H1 (cell line): ENCODE measurements around the gene NRXN3. TPM values are rescaled to one million over a fixed set of nuclear protein-coding genes. Genes with fewer than 3 reads are reported as not detected.

Source experiments
- CTCF ChIA-PET: fragments of 300-600 bp; sonication (Branson Sonifier 250); formaldehyde crosslinking; loops from one replicate; lab custom pipeline; 2021; ENCODE audit not compliant: partially characterized antibody; lab: Charles Lee
- POLR2A ChIA-PET: fragments of 300-600 bp; sonication (Branson Sonifier 250); formaldehyde crosslinking; loops from one replicate; lab custom pipeline; 2021; ENCODE audit warnings: inconsistent platforms; ENCODE audit not compliant: partially characterized antibody; lab: Charles Lee
- DNase-seq, 2 experiments: peaks; one replicate each; pipeline versions ENCODE4 v3.0.0 to v3.0.0-alpha.2; 2010 to 2022; ENCODE audit warnings: low spot score in 2 of 2, low read depth in 1 of 2, mixed read lengths in 1 of 2
- FAIRE-seq: peaks from 2 replicates; lab custom pipeline; 2011; peaks lifted over from hg19 to GRCh38; lab: Jason Lieb, UNC
- H2AFZ ChIP-seq: 2 replicates; pipeline ENCODE4 v1.8.1; 2012; ENCODE audit warnings: low read length, inconsistent platforms
- H2AK5ac ChIP-seq: 2 replicates; pipeline ENCODE4 v1.6.1; 2013; ENCODE audit warnings: low read depth, low read length
- H2BK120ac ChIP-seq: replicated peaks from 2 replicates; pipeline ENCODE3; 2013; ENCODE audit warnings: low read depth, low read length, inconsistent platforms
- H2BK12ac ChIP-seq: 2 replicates; pipeline ENCODE4 v1.6.1; 2013; ENCODE audit warnings: low read depth, low read length
- H2BK15ac ChIP-seq: 2 replicates; pipeline ENCODE4 v1.6.1; 2013; ENCODE audit warnings: low read length
- H2BK20ac ChIP-seq: 2 replicates; pipeline ENCODE4 v1.6.1; 2013; ENCODE audit warnings: low read length
- H2BK5ac ChIP-seq: 2 replicates; pipeline ENCODE4 v1.6.1; 2013; ENCODE audit warnings: low read depth, low read length
- H3K14ac ChIP-seq: 2 replicates; pipeline ENCODE4 v1.6.1; 2013; ENCODE audit warnings: inconsistent platforms; ENCODE audit not compliant: insufficient read length
- H3K18ac ChIP-seq: 2 replicates; pipeline ENCODE4 v1.6.1; 2013; ENCODE audit warnings: low read length; ENCODE audit errors: extremely low read depth
- H3K23ac ChIP-seq: 2 replicates; pipeline ENCODE4 v1.6.1; 2013; ENCODE audit warnings: inconsistent platforms; ENCODE audit not compliant: insufficient read length
- H3K23me2 ChIP-seq: 2 replicates; pipeline ENCODE4 v1.6.1; 2013; ENCODE audit warnings: low read depth, low read length
- H3K27ac ChIP-seq: 2 replicates; pipeline ENCODE4 v1.6.1; 2011; ENCODE audit warnings: low read depth, low read length, inconsistent platforms
- H3K27me3 ChIP-seq, 4 experiments: replicated peaks in 1 of 4; 1 replicate in 1 of 4; 2 replicates in 3 of 4; pipeline versions ENCODE4 v1.6.1 to v1.8.1; 2011 to 2013; ENCODE audit warnings: low read length in 3 of 4, mild to moderate bottlenecking in 3 of 4, inconsistent platforms in 2 of 4, mixed read lengths in 2 of 4, moderate library complexity in 1 of 4; ENCODE audit not compliant: control insufficient read depth in 3 of 4, insufficient read depth in 3 of 4; ENCODE audit errors: extremely low read depth in 1 of 4
- H3K36me3 ChIP-seq, 4 experiments: 2 replicates each; pipeline versions ENCODE4 v1.6.1 to v1.8.1; 2011 to 2013; ENCODE audit warnings: mild to moderate bottlenecking in 4 of 4, low read length in 3 of 4, moderate library complexity in 2 of 4, control low read depth in 1 of 4, inconsistent platforms in 1 of 4; ENCODE audit not compliant: insufficient read depth in 4 of 4, control insufficient read depth in 2 of 4
- H3K4ac ChIP-seq: replicated peaks from 2 replicates; pipeline ENCODE3; 2013; ENCODE audit warnings: low read length, low read depth, mixed read lengths, inconsistent platforms; ENCODE audit not compliant: insufficient read length
- H3K4me1 ChIP-seq, 4 experiments: replicated peaks in 1 of 4; 1 replicate in 1 of 4; 2 replicates in 3 of 4; pipeline versions ENCODE4 v1.6.1 to v1.8.1; 2011 to 2013; ENCODE audit warnings: low read length in 3 of 4, inconsistent platforms in 2 of 4, mixed read lengths in 1 of 4; ENCODE audit not compliant: insufficient read depth in 4 of 4, control insufficient read depth in 3 of 4
- H3K4me2 ChIP-seq, 2 experiments: 2 replicates each; pipeline versions ENCODE4 v1.6.1 to v1.8.1; 2011 to 2013; ENCODE audit warnings: low read depth in 2 of 2, low read length in 2 of 2, control low read depth in 1 of 2, inconsistent platforms in 1 of 2, mild to moderate bottlenecking in 1 of 2; ENCODE audit not compliant: insufficient read depth in 1 of 2
- H3K4me3 ChIP-seq, 4 experiments: fragments of 200-600, 300-600 bp in 1 of 4; sonication (generic), shearing (Covaris generic), sonication (Bioruptor Twin) in 1 of 4; 2 replicates each; pipeline versions ENCODE4 v1.5.1 to v1.8.1; 2011 to 2016; ENCODE audit warnings: low read length in 4 of 4, low read depth in 3 of 4, control low read depth in 2 of 4, inconsistent platforms in 2 of 4, mild to moderate bottlenecking in 2 of 4, mixed read lengths in 1 of 4, moderate library complexity in 1 of 4; ENCODE audit not compliant: insufficient read depth in 2 of 4; ENCODE audit errors: extremely low read depth in 1 of 4
- H3K56ac ChIP-seq: replicated peaks from 2 replicates; pipeline ENCODE3; 2013; ENCODE audit warnings: low read depth, mild to moderate bottlenecking, mixed read lengths, low read length, inconsistent platforms; ENCODE audit not compliant: insufficient read length
- H3K79me1 ChIP-seq: 2 replicates; pipeline ENCODE4 v1.6.1; 2013; ENCODE audit warnings: low read depth, low read length, control low read depth
- H3K79me2 ChIP-seq, 2 experiments: 2 replicates each; pipeline versions ENCODE4 v1.6.1 to v1.8.1; 2012 to 2013; ENCODE audit warnings: low read length in 2 of 2, mild to moderate bottlenecking in 2 of 2, inconsistent platforms in 1 of 2; ENCODE audit not compliant: insufficient read depth in 2 of 2, control insufficient read depth in 1 of 2
- H3K9ac ChIP-seq, 4 experiments: replicated peaks in 1 of 4; 1 replicate in 1 of 4; 2 replicates in 3 of 4; pipeline versions ENCODE4 v1.6.1 to v1.8.1; 2011 to 2013; ENCODE audit warnings: low read depth in 3 of 4, low read length in 3 of 4, control low read depth in 2 of 4, mild to moderate bottlenecking in 2 of 4, moderate library complexity in 2 of 4, inconsistent platforms in 1 of 4; ENCODE audit errors: extremely low read depth in 1 of 4
- H3K9me3 ChIP-seq, 2 experiments: 2 replicates each; pipeline versions ENCODE4 v1.6.1 to v1.8.1; 2012 to 2013; ENCODE audit warnings: mild to moderate bottlenecking in 2 of 2, moderate library complexity in 2 of 2, control low read depth in 1 of 2, inconsistent platforms in 1 of 2, low read depth in 1 of 2, low read length in 1 of 2, mixed read lengths in 1 of 2; ENCODE audit not compliant: insufficient read depth in 2 of 2
- H4K20me1 ChIP-seq, 2 experiments: replicated peaks in 1 of 2; 2 replicates each; pipeline versions ENCODE3 to v1.8.1; 2011 to 2013; ENCODE audit warnings: inconsistent platforms in 2 of 2, low read length in 2 of 2, mild to moderate bottlenecking in 1 of 2; ENCODE audit not compliant: insufficient read depth in 2 of 2, control insufficient read depth in 1 of 2
- H4K5ac ChIP-seq: 2 replicates; pipeline ENCODE4 v1.6.1; 2013; ENCODE audit warnings: low read length, low read depth, mixed read lengths, inconsistent platforms; ENCODE audit not compliant: insufficient read length
- H4K8ac ChIP-seq: 2 replicates; pipeline ENCODE4 v1.8.0; 2013; ENCODE audit warnings: mild to moderate bottlenecking, moderate library complexity, low read length, inconsistent platforms; ENCODE audit not compliant: insufficient read depth; ENCODE audit errors: extremely low read depth
- H4K91ac ChIP-seq: replicated peaks from 2 replicates; pipeline ENCODE3; 2013; ENCODE audit warnings: low read length, mixed read lengths, inconsistent platforms; ENCODE audit not compliant: insufficient read length
- ASH2L ChIP-seq: fragments of 200-600, 300-600 bp; sonication (generic); IDR thresholded peaks from one replicate; pipeline ENCODE4 v1.7.1; 2017; ENCODE audit warnings: low read length
- BRCA1 ChIP-seq: IDR thresholded peaks from 2 replicates; pipeline ENCODE4 v1.6.1; 2012; ENCODE audit warnings: low read depth, low read length, improper control_type of control experiment
- FOSL1 ChIP-seq: IDR thresholded peaks from 2 replicates; pipeline ENCODE4 v1.6.1; 2011; ENCODE audit warnings: mild to moderate bottlenecking, low read depth, low read length, moderate library complexity; ENCODE audit not compliant: insufficient read depth
- JUND ChIP-seq: IDR thresholded peaks from 2 replicates; pipeline ENCODE4 v1.6.1; 2011; ENCODE audit warnings: mild to moderate bottlenecking, improper control_type of control experiment, low read length
- MAFK ChIP-seq: IDR thresholded peaks from 2 replicates; pipeline ENCODE4 v1.6.1; 2012; ENCODE audit warnings: low read depth, mild to moderate bottlenecking, improper control_type of control experiment, low read length
- RXRA ChIP-seq: IDR thresholded peaks from 2 replicates; pipeline ENCODE4 v1.6.1; 2011; ENCODE audit warnings: low read depth, mild to moderate bottlenecking, low read length, moderate library complexity; ENCODE audit not compliant: insufficient read depth
- TAF1 ChIP-seq: IDR thresholded peaks from 2 replicates; pipeline ENCODE4 v1.6.1; 2011; ENCODE audit warnings: mild to moderate bottlenecking, low read depth, low read length
- TCF12 ChIP-seq: IDR thresholded peaks from 2 replicates; pipeline ENCODE4 v1.6.1; 2011; ENCODE audit warnings: low read depth, mild to moderate bottlenecking, low read length
- WGBS, 2 experiments: shearing (Covaris generic) in 1 of 2; methylation state at CpG; one replicate each; pipeline versions ENCODE4 v1.1.6 to v1.1.7; 2013 to 2015; ENCODE audit warnings: low lambda C conversion rate in 2 of 2, mixed read lengths in 2 of 2, inconsistent platforms in 1 of 2, low coverage in 1 of 2, missing lambda C conversion rate in 1 of 2; ENCODE audit not compliant: insufficient replicate concordance in 2 of 2, insufficient coverage in 1 of 2, insufficient read length in 1 of 2; ENCODE audit errors: extremely low coverage in 1 of 2, missing lambda C conversion rate in 1 of 2; 5-methylcytosine and 5-hydroxymethylcytosine counted together
- polyA plus RNA-seq, 7 experiments: library from polyadenylated mRNA; depleted of rRNA in 3 of 7; stranded (reverse) in 5 of 7; unstranded in 2 of 7; fragments of >200 nt in 5 of 7; fragments of 200-250 nt in 2 of 7; gene quantifications; 1 replicate in 5 of 7; 2 replicates in 1 of 7; 4 replicates in 1 of 7; pipeline versions ENCODE4 v1.2.1 to v1.2.3, GENCODE V29; 2011 to 2013; ENCODE audit warnings: missing spikeins in 2 of 7, mixed read lengths in 2 of 7
- total RNA-seq: library from RNA; stranded (reverse); fragmentation: NEBNext Ultra II Directional; extraction: Animal tissue kit (Norgen Biotek cat#: 25700); gene quantifications from 2 replicates; pipeline ENCODE4 v1.2.1, GENCODE V29; 2021

The NRXN3 gene
- total and polyA plus RNA-seq, 2 of the 8 experiments (the other 6 are each of a cell fraction or from before 2014, with no cell fraction given): 2.6 to 4.1 TPM

DNA sequence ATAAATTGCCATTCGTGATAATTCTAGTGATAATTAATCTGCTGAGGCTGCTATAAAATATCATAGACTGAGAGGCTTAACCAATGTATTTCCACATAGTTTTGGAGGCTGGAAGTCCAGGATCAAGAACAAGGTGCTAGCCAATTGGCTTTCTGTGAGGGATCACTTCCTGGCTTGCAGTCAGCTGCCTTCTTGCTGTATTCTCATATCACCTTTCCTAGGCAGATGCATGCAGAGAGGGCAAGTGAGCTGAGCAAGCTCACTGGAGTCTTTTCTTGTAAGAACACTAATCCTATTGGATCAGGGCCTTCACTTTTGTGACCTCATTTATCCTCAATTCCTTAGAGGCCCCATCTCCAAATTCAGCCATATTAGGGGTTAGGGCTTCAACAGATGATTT, 1400.5 kb downstream of the NRXN3 start:
- H3K56ac ChIP-seq: no peak overlapping the region
- no peak overlapping the region for H3K18ac ChIP-seq
- H3K79me1 ChIP-seq: no peaks in the 10 kb centered on the region

More for the DNA sequence above, 1400.5 kb downstream of the NRXN3 start:
- Histone ChIP-seq H4K91ac (no peak overlapping the region), H4K5ac (no peak overlapping the region), H2AK5ac (no peak overlapping the region), H2BK12ac (no peak overlapping the region), H3K9me3 (no peaks in the 10 kb centered on the region), H3K23me2 (no peaks in the 10 kb centered on the region), H4K20me1 (no peaks in the 10 kb centered on the region), H3K27me3 (no peaks in the 10 kb centered on the region), H3K4me1 (peaks cover 0 to 4% (median 1%) of the 10 kb centered on the region in 4 experiments; a peak in 3 of 7 replicates), H3K4ac (no peak overlapping the region), H2BK15ac (no peak overlapping the region), H3K79me2 (no peaks in the 10 kb centered on the region), H3K4me2 (no peak overlapping the region), H3K14ac (no peak overlapping the region), H3K27ac (no peak overlapping the region), H2AFZ (no peak overlapping the region), H4K8ac (no peak overlapping the region), H2BK20ac (no peak overlapping the region), H3K36me3 (no peaks in the 10 kb centered on the region), H2BK5ac (no peak overlapping the region), H3K4me3 (no peak overlapping the region), H2BK120ac (no peak overlapping the region), H3K23ac (no peak overlapping the region), H3K9ac (no peak overlapping the region; a peak in 1 of 7 replicates)
- 80% methylated on average over 1 of the region's 1 CpG; no CpG with 5 or more reads in 1 of the 2 experiments for WGBS, 2 experiments
- FAIRE-seq: no peak
- CTCF ChIA-PET: interaction anchor here (1.1 kb wide), 1 partner anchor 10 kb away, joined by 3 read pairs; no protein-coding TSS in a partner anchor
- DNase-seq: no peak
- POLR2A ChIA-PET: no interaction called here
- TF ChIP-seq RXRA: no peak
- TF ChIP-seq MAFK: no peak
- no peak for TF ChIP-seq JUND
- no peak for TF ChIP-seq BRCA1
- TF ChIP-seq FOSL1: no peak
- no peak for TF ChIP-seq TCF12
- TF ChIP-seq ASH2L: no peak
- no peak for TF ChIP-seq TAF1
